Mesenchymal stem cell (in vitro differentiated cells and primary cell): Measurements from ENCODE around the gene CDK6.

ENCODE experiments used
- DNase-seq: peaks from one replicate; pipeline ENCODE4 v3.0.0-alpha.2; 2013
- H2AFZ ChIP-seq: one replicate; pipeline ENCODE4 v1.6.1; 2013; ENCODE audit warnings: low read depth, mild to moderate bottlenecking, control low read depth, inconsistent platforms, low read length, moderate library complexity
- H2AK5ac ChIP-seq: 2 replicates; pipeline ENCODE4 v1.6.1; 2013; ENCODE audit warnings: low read length, moderate library complexity, mild to moderate bottlenecking, inconsistent platforms; ENCODE audit not compliant: severe bottlenecking
- H2BK120ac ChIP-seq: one replicate; pipeline ENCODE4 v1.6.1; 2013; ENCODE audit warnings: low read depth, mild to moderate bottlenecking, inconsistent platforms, low read length, moderate library complexity
- H2BK12ac ChIP-seq, 2 experiments: one replicate each; pipeline ENCODE4 v1.6.1; 2013; ENCODE audit warnings: inconsistent platforms in 2 of 2, low read length in 2 of 2, mild to moderate bottlenecking in 2 of 2, moderate library complexity in 2 of 2, control low read depth in 1 of 2
- H2BK15ac ChIP-seq: one replicate; pipeline ENCODE4 v1.6.1; 2013; ENCODE audit warnings: mild to moderate bottlenecking, low read depth, inconsistent platforms; ENCODE audit not compliant: poor library complexity, severe bottlenecking
- H2BK5ac ChIP-seq: 2 replicates; pipeline ENCODE4 v1.6.1; 2013; ENCODE audit warnings: low read depth, mild to moderate bottlenecking, low read length, control low read depth, inconsistent platforms; ENCODE audit not compliant: poor library complexity, severe bottlenecking
- H3K14ac ChIP-seq, 2 experiments: one replicate each; pipeline ENCODE4 v1.6.1; 2013; ENCODE audit warnings: inconsistent platforms in 2 of 2, low read length in 2 of 2, control low read depth in 1 of 2, mild to moderate bottlenecking in 1 of 2, moderate library complexity in 1 of 2
- H3K18ac ChIP-seq, 2 experiments: one replicate each; pipeline ENCODE4 v1.6.1; 2013; ENCODE audit warnings: inconsistent platforms in 2 of 2, low read length in 2 of 2, control low read depth in 1 of 2, low read depth in 1 of 2, mild to moderate bottlenecking in 1 of 2
- H3K23ac ChIP-seq, 2 experiments: one replicate each; pipeline ENCODE4 v1.6.1; 2013; ENCODE audit warnings: inconsistent platforms in 2 of 2, low read length in 2 of 2, mild to moderate bottlenecking in 2 of 2, moderate library complexity in 2 of 2, control low read depth in 1 of 2
- H3K27ac ChIP-seq: 2 replicates; pipeline ENCODE4 v1.5.1; 2013; ENCODE audit warnings: mild to moderate bottlenecking, moderate library complexity, low read length, control low read depth, inconsistent platforms; ENCODE audit not compliant: poor library complexity, severe bottlenecking
- H3K27me3 ChIP-seq, 2 experiments: 2 replicates each; pipeline versions ENCODE4 v1.6.1 to v1.7.0; 2013; ENCODE audit warnings: low read length in 2 of 2, mild to moderate bottlenecking in 2 of 2, moderate library complexity in 2 of 2, control low read depth in 1 of 2, inconsistent platforms in 1 of 2; ENCODE audit not compliant: control insufficient read depth in 1 of 2, insufficient read depth in 1 of 2
- H3K36me3 ChIP-seq, 2 experiments: 2 replicates each; pipeline versions ENCODE4 v1.6.1 to v1.7.0; 2013; ENCODE audit warnings: low read length in 2 of 2, control low read depth in 1 of 2, inconsistent platforms in 1 of 2, low read depth in 1 of 2, mild to moderate bottlenecking in 1 of 2; ENCODE audit not compliant: insufficient read depth in 2 of 2, control insufficient read depth in 1 of 2
- H3K4ac ChIP-seq, 2 experiments: one replicate each; pipeline ENCODE4 v1.6.1; 2013; ENCODE audit warnings: inconsistent platforms in 2 of 2, low read length in 2 of 2, mild to moderate bottlenecking in 2 of 2, moderate library complexity in 2 of 2, control low read depth in 1 of 2, low read depth in 1 of 2
- H3K4me1 ChIP-seq: 2 replicates; pipeline ENCODE4 v1.6.1; 2013; ENCODE audit warnings: low read depth, low read length, control low read depth; ENCODE audit not compliant: control insufficient read depth, insufficient read depth
- H3K4me2 ChIP-seq: 2 replicates; pipeline ENCODE4 v1.6.1; 2013; ENCODE audit warnings: low read length, mild to moderate bottlenecking, inconsistent platforms; ENCODE audit not compliant: poor library complexity, severe bottlenecking
- H3K4me3 ChIP-seq, 2 experiments: 2 replicates each; pipeline versions ENCODE4 v1.5.1 to v1.7.0; 2013; ENCODE audit warnings: low read length in 2 of 2, mild to moderate bottlenecking in 2 of 2, control low read depth in 1 of 2, low read depth in 1 of 2; ENCODE audit not compliant: insufficient read depth in 1 of 2
- H3K79me1 ChIP-seq: replicated peaks from 2 replicates; pipeline ENCODE4 v1.6.1; 2013; ENCODE audit warnings: mild to moderate bottlenecking, control low read depth, low read length, inconsistent platforms; ENCODE audit not compliant: poor library complexity, severe bottlenecking
- H3K9ac ChIP-seq: 2 replicates; pipeline ENCODE4 v1.7.0; 2013; ENCODE audit warnings: mild to moderate bottlenecking, low read length, moderate library complexity
- H3K9me3 ChIP-seq: 2 replicates; pipeline ENCODE4 v1.7.0; 2013; ENCODE audit warnings: mild to moderate bottlenecking, low read length; ENCODE audit not compliant: control insufficient read depth
- H4K8ac ChIP-seq: one replicate; pipeline ENCODE4 v1.6.1; 2013; ENCODE audit warnings: inconsistent platforms, mild to moderate bottlenecking, low read length, moderate library complexity
- H4K91ac ChIP-seq: one replicate; pipeline ENCODE4 v1.6.1; 2013; ENCODE audit warnings: mild to moderate bottlenecking, low read length, inconsistent platforms
- WGBS: methylation state at CpG from one replicate; pipeline ENCODE4 v1.1.7; 2013; ENCODE audit warnings: mixed read lengths; 5-methylcytosine and 5-hydroxymethylcytosine counted together

The CDK6 gene

GRCh38 chr7:92715963-92716362, 120.4 kb downstream of the CDK6 start:
- Histone ChIP-seq H3K18ac (no peak overlapping the region), H2AFZ (no peak overlapping the region)

GRCh38 chr7:92714767-92715166, 121.6 kb downstream of the CDK6 start:
- no peak overlapping the region for H3K4me3 ChIP-seq
- H3K79me1 ChIP-seq = peaks cover 17% of the 10 kb centered on the region
- no peaks in the 10 kb centered on the region for H3K27me3 ChIP-seq
- H3K18ac ChIP-seq = no peak overlapping the region
- no peak overlapping the region for H2AFZ ChIP-seq
- no peak overlapping the region for H4K91ac ChIP-seq
- H4K8ac ChIP-seq = no peak overlapping the region
- H3K27ac ChIP-seq = no peak overlapping the region
- no peak overlapping the region for H3K9ac ChIP-seq
- H3K4ac ChIP-seq = no peak overlapping the region
- no peak overlapping the region for H3K23ac ChIP-seq
- no peak for DNase-seq
- no peak overlapping the region for H2BK12ac ChIP-seq
- H3K4me1 ChIP-seq = peaks cover 10% of the 10 kb centered on the region
- peaks cover 6 to 10% of the 10 kb centered on the region in 2 experiments for H3K36me3 ChIP-seq
- 94% methylated on average over 2 of the region's 3 CpGs for WGBS
- no peak overlapping the region for H3K4me2 ChIP-seq
- no peak overlapping the region for H2BK5ac ChIP-seq
- H2AK5ac ChIP-seq = no peak overlapping the region
- H3K9me3 ChIP-seq = no peaks in the 10 kb centered on the region
- no peak overlapping the region for H3K14ac ChIP-seq
- no peak overlapping the region for H2BK15ac ChIP-seq
- H2BK120ac ChIP-seq = no peak overlapping the region

More at GRCh38 chr7:92715963-92716362, 120.4 kb downstream of the CDK6 start:
- Histone ChIP-seq H2BK5ac (no peak overlapping the region), H2BK15ac (no peak overlapping the region), H3K4me1 (peaks cover 10% of the 10 kb centered on the region), H2BK12ac (no peak overlapping the region), H3K23ac (no peak overlapping the region), H3K9ac (no peak overlapping the region), H4K8ac (no peak overlapping the region), H2AK5ac (no peak overlapping the region), H3K27ac (no peak overlapping the region), H3K79me1 (peaks cover 11% of the 10 kb centered on the region), H3K4ac (no peak overlapping the region), H3K4me2 (no peak overlapping the region), H3K4me3 (no peak overlapping the region), H2BK120ac (no peak overlapping the region), H3K14ac (no peak overlapping the region), H3K9me3 (no peaks in the 10 kb centered on the region), H4K91ac (no peak overlapping the region), H3K27me3 (no peaks in the 10 kb centered on the region), H3K36me3 (peaks cover 6 to 11% of the 10 kb centered on the region in 2 experiments)
- DNase-seq = no peak
- WGBS = 99% methylated on average over 2 of the region's 2 CpGs

GRCh38 chr7:92714280-92714679, 122.1 kb downstream of the CDK6 start:
- H3K18ac ChIP-seq = no peak overlapping the region
- no peak overlapping the region for H3K9ac ChIP-seq
- H3K36me3 ChIP-seq = peaks cover 6 to 10% of the 10 kb centered on the region in 2 experiments
- H4K8ac ChIP-seq = no peak overlapping the region
- peaks cover 17% of the 10 kb centered on the region for H3K79me1 ChIP-seq
- H3K14ac ChIP-seq = no peak overlapping the region
- H2AK5ac ChIP-seq = no peak overlapping the region
- no peak overlapping the region for H3K23ac ChIP-seq
- no peak overlapping the region for H4K91ac ChIP-seq
- H3K27ac ChIP-seq = no peak overlapping the region
- H2BK15ac ChIP-seq = no peak overlapping the region
- H2AFZ ChIP-seq = no peak overlapping the region
- WGBS = 97% methylated on average over 3 of the region's 3 CpGs
- H3K4me1 ChIP-seq = peaks cover 10% of the 10 kb centered on the region
- H2BK12ac ChIP-seq = no peak overlapping the region
- no peak overlapping the region for H3K4me3 ChIP-seq
- H3K27me3 ChIP-seq = no peaks in the 10 kb centered on the region
- DNase-seq = no peak
- no peak overlapping the region for H2BK120ac ChIP-seq
- H3K4ac ChIP-seq = no peak overlapping the region
- no peak overlapping the region for H2BK5ac ChIP-seq
- no peaks in the 10 kb centered on the region for H3K9me3 ChIP-seq
- no peak overlapping the region for H3K4me2 ChIP-seq

GRCh38 chr7:92709912-92710311, 126.5 kb downstream of the CDK6 start:
- Histone ChIP-seq H3K27ac (no peak overlapping the region), H3K14ac (no peak overlapping the region), H3K4me1 (peaks cover 3% of the 10 kb centered on the region), H2BK120ac (no peak overlapping the region), H4K8ac (no peak overlapping the region), H4K91ac (no peak overlapping the region), H3K18ac (no peak overlapping the region), H3K4ac (no peak overlapping the region), H3K79me1 (peaks cover 15% of the 10 kb centered on the region), H3K36me3 (peaks cover 3 to 14% of the 10 kb centered on the region in 2 experiments), H3K4me2 (no peak overlapping the region), H3K23ac (no peak overlapping the region), H3K9ac (no peak overlapping the region), H2BK15ac (no peak overlapping the region), H2BK5ac (no peak overlapping the region), H3K9me3 (peaks cover 11% of the 10 kb centered on the region), H2AK5ac (no peak overlapping the region), H2AFZ (no peak overlapping the region), H3K27me3 (no peaks in the 10 kb centered on the region), H3K4me3 (no peak overlapping the region), H2BK12ac (no peak overlapping the region)
- no peak for DNase-seq
- WGBS = 100% methylated on average over 2 of the region's 4 CpGs
